Erythroblast (primary cell): ENCODE measurements around the gene SNX18.

Source experiments
- DNase-seq, 2 experiments: peaks; one replicate each; lab custom pipeline; 2025; lab: John Stamatoyannopoulos, UW
- GATA1 ChIP-seq: IDR thresholded peaks from 2 replicates; pipeline ENCODE4 v1.6.1; 2011; ENCODE audit warnings: low read depth, mild to moderate bottlenecking, control low read depth, low read length, moderate library complexity
- POLR2A ChIP-seq: IDR thresholded peaks from 2 replicates; pipeline ENCODE4 v1.6.1; 2011; ENCODE audit warnings: mild to moderate bottlenecking, low read length

The SNX18 gene

GRCh38 chr5:54594181-54594580 lies 76.6 kb downstream of the SNX18 start:
- TF ChIP-seq GATA1 = no peak
- DNase-seq = no peak

DNA sequence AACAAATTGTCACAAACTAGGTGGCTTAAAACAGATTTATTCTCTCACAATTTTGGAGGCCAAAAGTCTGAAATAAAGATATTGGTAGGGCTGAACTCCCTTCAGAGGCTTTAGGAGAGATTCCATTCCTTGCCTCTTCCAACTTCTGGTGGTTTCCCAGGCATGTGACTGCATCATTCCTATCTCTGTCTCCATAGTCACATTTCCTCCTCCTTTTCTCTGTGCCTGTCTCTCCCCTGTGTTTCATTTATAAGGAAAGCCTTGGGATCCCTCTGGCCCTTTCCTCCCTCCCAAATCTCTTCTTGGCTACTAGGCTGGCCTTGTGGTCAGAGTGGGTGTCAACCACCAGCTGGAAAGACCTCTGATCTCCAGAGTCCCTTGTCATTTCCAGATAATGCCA lies 78.2 kb downstream of the SNX18 start:
- DNase-seq = no peak

More for the DNA sequence above, 78.2 kb downstream of the SNX18 start:
- TF ChIP-seq GATA1 (no peak), POLR2A (no peak)
